ENCODE data around the gene OXER1.
A peak's percentile ranks its signal among the peaks of the same experiment; 100 is the strongest.

OXER1 gene

DNA sequence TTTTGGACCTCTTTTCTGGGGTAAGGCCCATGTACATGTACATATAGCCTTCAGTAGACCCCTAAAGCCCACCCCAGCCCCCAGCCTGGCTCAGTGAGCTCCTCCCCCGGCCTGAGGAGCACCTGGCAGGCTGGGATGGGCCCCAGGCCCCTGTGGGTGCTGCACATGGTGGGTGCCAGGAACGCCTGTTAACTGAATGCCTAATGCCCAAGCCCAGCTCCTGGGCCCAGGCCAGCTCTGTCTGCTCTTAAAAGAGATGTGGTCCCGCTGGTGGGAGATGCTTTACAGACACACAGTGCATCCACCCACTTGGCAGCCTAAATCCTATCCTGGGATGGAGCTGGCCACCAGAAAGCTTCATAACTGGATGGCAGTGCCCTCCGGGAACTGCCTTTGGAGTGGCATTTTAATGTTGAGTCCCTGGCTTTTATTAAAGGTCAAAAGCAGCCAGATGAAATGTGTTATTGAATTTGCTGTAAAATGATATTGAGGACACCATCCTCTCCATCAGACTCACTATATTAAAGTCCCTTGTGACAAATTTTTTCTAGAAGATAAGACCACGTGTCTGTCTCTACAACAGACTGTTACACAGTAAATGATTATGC, 7.7 kb upstream of the OXER1 start:
- in situ Hi-C loops (cut with MboI; ENCODE audit: low pct_unique_long_range_greater_than_20kb, low sequenced_read_pairs, unreplicated experiment): no loop called here
- TF ChIP-seq, protein P1, sequence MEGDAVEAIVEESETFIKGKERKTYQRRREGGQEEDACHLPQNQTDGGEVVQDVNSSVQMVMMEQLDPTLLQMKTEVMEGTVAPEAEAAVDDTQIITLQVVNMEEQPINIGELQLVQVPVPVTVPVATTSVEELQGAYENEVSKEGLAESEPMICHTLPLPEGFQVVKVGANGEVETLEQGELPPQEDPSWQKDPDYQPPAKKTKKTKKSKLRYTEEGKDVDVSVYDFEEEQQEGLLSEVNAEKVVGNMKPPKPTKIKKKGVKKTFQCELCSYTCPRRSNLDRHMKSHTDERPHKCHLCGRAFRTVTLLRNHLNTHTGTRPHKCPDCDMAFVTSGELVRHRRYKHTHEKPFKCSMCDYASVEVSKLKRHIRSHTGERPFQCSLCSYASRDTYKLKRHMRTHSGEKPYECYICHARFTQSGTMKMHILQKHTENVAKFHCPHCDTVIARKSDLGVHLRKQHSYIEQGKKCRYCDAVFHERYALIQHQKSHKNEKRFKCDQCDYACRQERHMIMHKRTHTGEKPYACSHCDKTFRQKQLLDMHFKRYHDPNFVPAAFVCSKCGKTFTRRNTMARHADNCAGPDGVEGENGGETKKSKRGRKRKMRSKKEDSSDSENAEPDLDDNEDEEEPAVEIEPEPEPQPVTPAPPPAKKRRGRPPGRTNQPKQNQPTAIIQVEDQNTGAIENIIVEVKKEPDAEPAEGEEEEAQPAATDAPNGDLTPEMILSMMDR (IDR thresholded peaks at IDR 0.05; ENCODE audit: extremely low read depth, insufficient read depth, missing control alignments): no peak
- DNase-seq (ENCODE audit: low spot score): no peak

DNA sequence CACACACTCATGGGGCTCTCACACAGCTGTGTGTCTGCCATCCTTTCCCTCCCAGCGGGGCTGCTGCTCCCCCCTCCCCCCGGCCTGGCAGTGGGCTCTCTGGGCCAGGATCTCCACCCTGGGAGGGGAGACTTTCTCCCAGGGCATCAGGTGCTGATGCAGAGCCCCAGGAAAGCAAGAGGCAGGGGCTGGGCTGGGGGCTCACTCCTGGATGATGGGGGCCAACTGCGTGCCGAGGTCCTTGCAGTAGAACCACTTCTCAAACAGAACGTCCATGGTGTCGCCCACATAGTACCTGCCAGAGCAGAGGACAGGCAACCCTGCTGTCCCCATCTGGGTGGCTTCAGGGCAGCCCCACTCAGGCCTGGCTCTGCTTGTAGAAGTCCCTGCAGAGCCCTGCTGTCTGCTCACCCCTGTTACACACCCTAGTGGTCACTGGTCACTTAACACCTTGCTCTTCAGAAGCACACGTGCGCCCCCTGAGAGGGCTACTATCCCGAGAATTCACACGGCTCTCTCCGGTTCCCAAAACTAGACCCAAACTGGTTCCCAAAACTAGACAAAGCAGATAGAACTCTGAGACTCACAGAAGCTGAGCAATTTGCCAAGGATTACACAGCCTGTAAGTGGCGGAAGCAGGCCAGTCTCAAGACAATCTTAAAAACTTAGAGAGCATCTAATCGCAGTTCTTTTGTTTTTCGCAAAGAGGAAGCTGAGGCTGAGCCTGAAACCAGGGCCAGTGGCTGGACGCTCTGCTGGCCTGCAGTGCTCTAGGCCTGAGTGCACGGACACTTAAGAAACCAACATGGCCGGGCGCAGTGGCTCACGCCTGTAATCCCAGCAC, 6.6 kb upstream of the OXER1 start:
- TF ChIP-seq, protein P1 (IDR thresholded peaks at IDR 0.05; ENCODE audit: extremely low read depth, insufficient read depth, missing control alignments): peak; percentile 63
- peak; percentile 69 for DNase-seq (ENCODE audit: low spot score)
- in situ Hi-C loops (cut with MboI; ENCODE audit: low pct_unique_long_range_greater_than_20kb, low sequenced_read_pairs, unreplicated experiment): no loop called here

DNA sequence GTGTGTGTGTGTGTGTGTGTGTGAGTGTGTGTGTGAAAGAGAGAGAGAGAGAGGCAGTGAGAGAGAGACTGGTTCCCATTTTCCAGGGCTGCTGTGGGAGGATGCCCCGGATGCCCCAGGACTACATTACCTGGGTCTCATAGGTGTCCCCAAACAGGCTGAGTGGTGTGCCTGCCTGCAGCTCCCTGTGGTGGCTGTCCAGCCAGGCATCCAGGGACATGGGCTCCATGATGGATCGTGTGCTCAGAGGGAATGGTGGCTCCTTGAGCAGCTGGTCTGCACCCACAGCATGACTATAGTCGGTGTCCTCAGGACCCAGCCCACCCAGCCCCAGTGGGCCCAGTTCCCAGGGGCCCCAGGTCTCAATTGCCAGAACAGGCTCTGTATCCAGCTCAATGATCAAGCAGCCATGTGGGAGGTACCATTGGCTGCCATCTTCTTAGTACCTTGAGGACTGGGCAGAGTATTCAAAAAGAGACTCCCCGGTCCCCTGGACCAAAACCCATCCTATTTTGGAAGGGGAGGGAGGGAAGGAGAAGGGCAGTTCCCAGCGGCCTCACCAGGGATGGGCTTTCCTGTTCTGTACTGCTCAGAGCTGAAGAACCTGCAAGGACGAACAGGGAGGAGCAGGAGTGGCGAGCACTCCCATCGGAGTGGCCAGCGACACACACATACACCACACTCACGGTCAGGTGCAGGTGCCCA, 5.8 kb upstream of the OXER1 start:
- no peak for DNase-seq (ENCODE audit: low spot score)
- in situ Hi-C loops (cut with MboI; ENCODE audit: low pct_unique_long_range_greater_than_20kb, low sequenced_read_pairs, unreplicated experiment): no loop called here
- TF ChIP-seq, protein P1 (IDR thresholded peaks at IDR 0.05; ENCODE audit: extremely low read depth, insufficient read depth, missing control alignments): no peak

DNA sequence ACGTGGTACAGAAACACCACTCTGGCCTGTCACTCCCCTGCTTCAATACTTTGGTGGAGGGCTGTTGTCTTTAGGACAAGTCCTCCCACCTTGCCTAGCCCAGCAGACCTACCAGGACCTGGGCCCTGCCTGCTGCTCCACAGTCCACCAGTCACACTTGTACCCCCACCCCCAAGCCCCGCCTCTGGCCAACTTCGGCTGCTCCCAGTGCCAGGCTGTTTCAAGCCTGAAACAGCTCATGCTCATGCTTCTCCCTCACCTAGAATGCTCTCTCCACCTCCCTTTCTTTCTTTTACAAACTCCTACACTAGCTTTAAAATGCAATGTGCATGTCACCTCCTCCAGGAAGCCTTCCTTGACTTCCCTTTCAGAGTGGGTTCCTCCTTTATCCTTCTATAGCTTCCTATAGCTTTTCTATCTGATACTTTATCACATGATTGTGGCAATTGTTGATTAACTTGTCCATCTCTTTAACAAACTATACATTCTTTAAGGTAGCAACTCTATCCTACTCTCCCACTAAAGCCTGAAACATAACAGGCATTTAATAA, 4.8 kb upstream of the OXER1 start:
- no peak for DNase-seq (ENCODE audit: low spot score)
- TF ChIP-seq, protein P1 (IDR thresholded peaks at IDR 0.05; ENCODE audit: extremely low read depth, insufficient read depth, missing control alignments): no peak
- in situ Hi-C loops (cut with MboI; ENCODE audit: low pct_unique_long_range_greater_than_20kb, low sequenced_read_pairs, unreplicated experiment): no loop called here

DNA sequence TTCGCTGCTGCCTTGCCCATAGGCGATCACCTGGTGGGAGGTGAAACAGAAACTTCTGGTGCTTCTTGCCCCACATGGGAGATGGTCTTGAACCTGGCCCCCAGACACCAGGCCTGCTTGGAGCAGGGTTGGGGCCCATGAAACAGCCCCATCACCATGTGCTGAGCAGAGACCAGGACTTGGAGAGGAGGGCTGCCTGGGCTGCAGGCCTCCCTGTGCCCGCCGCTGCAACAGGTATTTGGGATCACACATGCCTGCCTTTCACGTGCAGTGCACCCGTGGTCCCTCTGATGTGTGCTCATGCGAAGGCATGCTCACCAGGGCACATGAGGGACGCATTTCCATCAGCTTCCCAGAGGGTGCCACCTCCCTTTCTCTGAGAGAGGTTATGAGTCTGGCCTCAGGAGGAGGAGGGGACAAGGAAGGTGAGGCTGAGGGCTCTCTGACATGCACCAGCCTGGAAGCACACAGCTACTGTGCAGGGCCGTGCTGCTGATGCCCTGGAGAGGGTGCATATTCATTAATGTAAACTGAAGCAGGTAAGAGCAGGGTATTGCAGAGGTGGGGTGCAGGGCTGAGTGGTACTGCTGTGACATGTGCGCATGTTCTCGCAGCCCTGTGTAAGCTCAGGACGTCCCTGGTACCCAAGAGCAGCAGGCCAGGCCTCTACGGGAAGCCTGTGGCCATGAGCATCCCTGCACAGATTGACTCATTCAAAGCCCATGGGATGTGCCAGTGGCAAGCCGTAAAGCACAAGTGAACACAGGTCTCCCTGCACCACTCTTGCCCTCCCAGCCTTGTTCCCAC, 4.2 kb upstream of the OXER1 start:
- in situ Hi-C loops (cut with MboI; ENCODE audit: low pct_unique_long_range_greater_than_20kb, low sequenced_read_pairs, unreplicated experiment): no loop called here
- no peak for DNase-seq (ENCODE audit: low spot score)
- TF ChIP-seq, protein P1 (IDR thresholded peaks at IDR 0.05; ENCODE audit: extremely low read depth, insufficient read depth, missing control alignments): no peak
